ENCODE measurements around the gene SLC7A6. TPM values are rescaled to one million over a fixed set of nuclear protein-coding genes. Genes with fewer than 3 reads are reported as not detected.

Gene SLC7A6
- total and polyA plus RNA-seq, 2 of the 13 experiments (the other 11 are each of a cell fraction or from before 2014, with no cell fraction given), result 35.8 to 70.8 TPM

- TF ChIP-seq FUBP1 (CRISPR knock-in tag; IDR thresholded peaks at IDR 0.05; ENCODE audit: borderline replicate concordance) (no peak; the same call in 1 of the 2 replicates), ZMYM2 (CRISPR knock-in tag; IDR thresholded peaks at IDR 0.05) (peak; percentile 97), ZNF629 (CRISPR knock-in tag; conservative IDR thresholded peaks at IDR 0.05) (peak; percentile 76), NPAS2 (CRISPR knock-in tag; IDR thresholded peaks at IDR 0.05; ENCODE audit: borderline replicate concordance) (no peak), ARHGAP35 (CRISPR knock-in tag; IDR thresholded peaks at IDR 0.05; ENCODE audit: borderline replicate concordance) (peak; percentile 98), THAP11 (CRISPR knock-in tag; IDR thresholded peaks at IDR 0.05) (peak; percentile 94), RBAK (CRISPR knock-in tag; IDR thresholded peaks at IDR 0.05) (peak; percentile 76; the same call in 1 of the 2 replicates), FLYWCH1 (CRISPR knock-in tag; IDR thresholded peaks at IDR 0.05) (peak; percentile 86; the same call in 1 of the 2 replicates), ZNF512B (CRISPR knock-in tag; IDR thresholded peaks at IDR 0.05; ENCODE audit: borderline replicate concordance) (no peak), ZNF816 (CRISPR knock-in tag; IDR thresholded peaks at IDR 0.05; ENCODE audit: borderline replicate concordance) (peak; percentile 100), TCF7 (IDR thresholded peaks at IDR 0.05; ENCODE audit: low read depth) (no peak), ZNF280D (CRISPR knock-in tag; IDR thresholded peaks at IDR 0.05) (peak; percentile 99), ASH2L (IDR thresholded peaks at IDR 0.05; ENCODE audit: insufficient read length, low read depth, low read length) (peak; percentile 99), MAFG (CRISPR knock-in tag; IDR thresholded peaks at IDR 0.05) (no peak), KLF11 (CRISPR knock-in tag; IDR thresholded peaks at IDR 0.05) (peak; percentile 99), ZNF737 (CRISPR knock-in tag; IDR thresholded peaks at IDR 0.05; ENCODE audit: borderline replicate concordance) (peak; percentile 95; the same call in 1 of the 2 replicates), PHF21A (CRISPR knock-in tag; IDR thresholded peaks at IDR 0.05) (peak; percentile 57), PBX2 (CRISPR knock-in tag; IDR thresholded peaks at IDR 0.05) (no peak), HOXA9 (CRISPR knock-in tag; IDR thresholded peaks at IDR 0.05; ENCODE audit: borderline replicate concordance) (peak; percentile 99), TBL1XR1 (IDR thresholded peaks at IDR 0.05; ENCODE audit: borderline replicate concordance, low read length, partially characterized antibody) (no peak)
These were observed 46.6 kb downstream of the SLC7A6 start, which contains the start of the genes PRMT7 and SLC7A6OS (continued) for GRCh38 chr16:68310774-68311511.
